HL-60 (cell line): Measurements from ENCODE around the gene STOML1.
A peak's percentile ranks its signal among the peaks of the same experiment; 100 is the strongest.

Source experiments
- DNase-seq, 2 experiments: peaks; one replicate each; pipeline ENCODE4 v3.0.0-alpha.2; 2010 to 2020; ENCODE audit warnings: low read depth in 1 of 2, low spot score in 1 of 2
- H3K27ac ChIP-seq: fragments of 250-450 bp; sonication (Bioruptor Pico); replicated peaks from 2 replicates; pipeline ENCODE4 v1.5.1; 2020; ENCODE audit warnings: mild to moderate bottlenecking, moderate library complexity
- H3K27me3 ChIP-seq: fragments of 250-450 bp; sonication (Bioruptor Pico); 2 replicates; pipeline ENCODE4 v1.5.1; 2021; ENCODE audit warnings: mild to moderate bottlenecking, moderate library complexity; ENCODE audit not compliant: insufficient read depth, poor library complexity, severe bottlenecking
- H3K4me3 ChIP-seq: replicated peaks from 2 replicates; pipeline ENCODE4 v1.5.1; 2011; ENCODE audit warnings: mild to moderate bottlenecking, control low read depth, low read length; ENCODE audit not compliant: insufficient read depth
- CTCF ChIP-seq: IDR thresholded peaks from one replicate; pipeline ENCODE4 v1.5.1; 2011; ENCODE audit warnings: low read length, control low read depth, inconsistent platforms; ENCODE audit not compliant: insufficient read depth
- GABPA ChIP-seq: IDR thresholded peaks from 2 replicates; pipeline ENCODE4 v1.6.1; 2012; ENCODE audit warnings: low read depth
- POLR2AphosphoS5 ChIP-seq: IDR thresholded peaks from 2 replicates; pipeline ENCODE4 v1.6.1; 2012; ENCODE audit warnings: low read depth
- REST ChIP-seq: IDR thresholded peaks from 2 replicates; pipeline ENCODE4 v1.6.1; 2012; ENCODE audit warnings: low read depth; ENCODE audit not compliant: insufficient replicate concordance
- SPI1 ChIP-seq: IDR thresholded peaks from 2 replicates; pipeline ENCODE4 v1.6.1; 2012; ENCODE audit warnings: low read depth, mild to moderate bottlenecking, borderline replicate concordance

STOML1 gene

GRCh38 chr15:73988445-73988969 is 3.6 kb downstream of the STOML1 start:
- H3K27me3 ChIP-seq = no peaks in the 10 kb centered on the region
- TF ChIP-seq GABPA (no peak), REST (no peak), CTCF (no peak), SPI1 (no peak), POLR2AphosphoS5 (no peak)
- DNase-seq = no peak
- no peak overlapping the region for H3K4me3 ChIP-seq
- H3K27ac ChIP-seq = no peak overlapping the region

- no peak overlapping the region for H3K4me3 ChIP-seq
- TF ChIP-seq REST (no peak), POLR2AphosphoS5 (no peak), GABPA (no peak), CTCF (no peak), SPI1 (peak; percentile 61)
- DNase-seq = no peak
- no peaks in the 10 kb centered on the region for H3K27me3 ChIP-seq
- no peak overlapping the region for H3K27ac ChIP-seq
These were observed 4.2 kb downstream of the STOML1 start for GRCh38 chr15:73987681-73988444.

- H3K27ac ChIP-seq = no peak overlapping the region
- DNase-seq = no peak
- H3K4me3 ChIP-seq = no peak overlapping the region
- TF ChIP-seq GABPA (no peak), POLR2AphosphoS5 (no peak), REST (no peak), SPI1 (no peak), CTCF (no peak)
- no peaks in the 10 kb centered on the region for H3K27me3 ChIP-seq
These were observed 4.8 kb downstream of the STOML1 start for GRCh38 chr15:73987250-73987649.
